BJ (cell line): ENCODE measurements around the gene FSTL4. TPM values are rescaled to one million over a fixed set of nuclear protein-coding genes. Genes with fewer than 3 reads are reported as not detected.

Experiments used
- CTCF ChIA-PET: fragments of 350-600 bp; formaldehyde crosslinking; extraction: SDS; loops from one replicate; lab custom pipeline; 2021; ENCODE audit warnings: antibody characterized with exemption, inconsistent platforms; lab: Yijun Ruan, JAX
- POLR2A ChIA-PET: fragments of 300-600 bp; sonication (Branson Sonifier 250); formaldehyde crosslinking; extraction: SDS; loops from one replicate; lab custom pipeline; 2021; ENCODE audit warnings: antibody characterized with exemption; lab: Charles Lee
- DNase-seq: peaks from one replicate; pipeline ENCODE4 v3.0.0-alpha.2; 2011; ENCODE audit warnings: low read depth
- H3K27me3 ChIP-seq: 2 replicates; pipeline ENCODE4 v1.6.0; 2011; ENCODE audit warnings: low read length; ENCODE audit not compliant: control insufficient read depth, insufficient read depth
- H3K36me3 ChIP-seq: 2 replicates; pipeline ENCODE4 v1.5.1; 2011; ENCODE audit warnings: low read length; ENCODE audit not compliant: control insufficient read depth, insufficient read depth
- H3K4me3 ChIP-seq: 2 replicates; pipeline ENCODE4 v1.5.1; 2011; ENCODE audit warnings: low read depth, mild to moderate bottlenecking, control low read depth, low read length
- polyA plus RNA-seq: library from polyadenylated mRNA; depleted of rRNA; stranded (reverse); fragments of >200 nt; gene quantifications from 2 replicates; pipeline ENCODE4 v1.2.3, GENCODE V29; 2011
- TF ChIP-seq, protein P1 (sequence below): IDR thresholded peaks from 2 replicates; pipeline ENCODE4 v1.5.1; 2011; ENCODE audit warnings: low read depth, mild to moderate bottlenecking, control low read depth, inconsistent platforms, low read length, moderate library complexity; ENCODE audit not compliant: insufficient read depth

The FSTL4 gene
- polyA plus RNA-seq, 1 experiment = not detected

DNA sequence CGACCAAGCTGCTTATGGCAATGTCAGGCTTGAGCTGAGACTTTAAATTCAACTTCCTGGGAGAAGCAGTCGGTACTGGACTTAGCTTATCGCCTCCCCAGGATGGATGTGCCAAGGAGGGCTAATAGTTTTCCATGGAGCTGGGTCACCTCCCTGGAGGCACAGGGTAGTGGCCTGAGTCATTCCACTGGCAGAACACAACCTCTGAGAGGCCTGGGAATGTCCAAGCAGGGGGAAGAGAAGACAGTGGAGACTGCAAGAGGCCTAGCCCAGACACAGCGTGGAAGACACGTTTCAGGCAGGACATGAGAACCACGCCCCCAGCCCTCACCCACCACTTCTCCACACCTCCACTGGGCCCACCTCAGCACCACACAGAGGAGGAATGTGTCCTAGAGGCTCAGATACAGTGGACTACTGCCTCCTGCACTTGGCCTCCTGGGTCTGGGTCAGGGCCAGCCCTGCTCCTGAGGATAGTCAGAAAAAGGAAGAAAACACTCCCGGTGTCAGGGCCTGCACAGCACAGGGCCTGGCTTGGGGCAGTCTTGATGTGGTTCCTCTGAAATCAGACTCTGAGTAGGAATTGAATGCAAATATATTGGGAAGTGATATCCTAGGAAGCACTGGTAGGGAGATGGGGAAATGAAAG is 171.8 kb downstream of the FSTL4 start:
- Histone ChIP-seq H3K4me3 (no peak overlapping the region), H3K36me3 (no peaks in the 10 kb centered on the region), H3K27me3 (no peaks in the 10 kb centered on the region; the same call in 1 of the 2 replicates)
- no peak for DNase-seq
- ChIA-PET CTCF (interaction anchor here (1.6 to 1.9 kb wide), 2 partner anchors 15 to 17 kb away, joined by 3 to 7 read pairs; no protein-coding TSS in a partner anchor), POLR2A (no interaction called here)
- TF ChIP-seq, protein P1, sequence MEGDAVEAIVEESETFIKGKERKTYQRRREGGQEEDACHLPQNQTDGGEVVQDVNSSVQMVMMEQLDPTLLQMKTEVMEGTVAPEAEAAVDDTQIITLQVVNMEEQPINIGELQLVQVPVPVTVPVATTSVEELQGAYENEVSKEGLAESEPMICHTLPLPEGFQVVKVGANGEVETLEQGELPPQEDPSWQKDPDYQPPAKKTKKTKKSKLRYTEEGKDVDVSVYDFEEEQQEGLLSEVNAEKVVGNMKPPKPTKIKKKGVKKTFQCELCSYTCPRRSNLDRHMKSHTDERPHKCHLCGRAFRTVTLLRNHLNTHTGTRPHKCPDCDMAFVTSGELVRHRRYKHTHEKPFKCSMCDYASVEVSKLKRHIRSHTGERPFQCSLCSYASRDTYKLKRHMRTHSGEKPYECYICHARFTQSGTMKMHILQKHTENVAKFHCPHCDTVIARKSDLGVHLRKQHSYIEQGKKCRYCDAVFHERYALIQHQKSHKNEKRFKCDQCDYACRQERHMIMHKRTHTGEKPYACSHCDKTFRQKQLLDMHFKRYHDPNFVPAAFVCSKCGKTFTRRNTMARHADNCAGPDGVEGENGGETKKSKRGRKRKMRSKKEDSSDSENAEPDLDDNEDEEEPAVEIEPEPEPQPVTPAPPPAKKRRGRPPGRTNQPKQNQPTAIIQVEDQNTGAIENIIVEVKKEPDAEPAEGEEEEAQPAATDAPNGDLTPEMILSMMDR = no peak

DNA sequence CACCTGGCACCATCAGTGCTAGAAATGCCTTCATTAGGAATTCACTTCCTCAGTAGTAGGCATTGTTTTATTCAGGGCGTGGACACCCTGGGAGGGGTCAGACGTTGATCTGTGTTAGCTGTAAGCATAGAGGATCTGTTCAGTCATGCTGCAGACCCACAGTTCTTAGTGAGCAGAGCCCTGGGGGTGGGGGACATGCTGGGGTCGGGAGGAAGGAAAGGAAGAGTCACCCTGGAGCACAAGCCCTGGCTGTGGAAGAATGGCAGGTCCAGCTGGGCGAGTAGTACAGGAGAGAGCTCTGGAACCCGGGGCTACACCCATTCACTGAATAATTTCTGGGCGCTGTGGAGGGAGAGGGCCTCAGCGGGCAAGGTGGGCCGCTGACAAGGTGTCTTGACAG is 172.5 kb downstream of the FSTL4 start:
- CTCF ChIA-PET = interaction anchor here (1.4 to 1.9 kb wide), 2 partner anchors 14 to 16 kb away, joined by 5 to 7 read pairs; no protein-coding TSS in a partner anchor
- no peak overlapping the region for H3K4me3 ChIP-seq
- H3K36me3 ChIP-seq = no peaks in the 10 kb centered on the region
- TF ChIP-seq, protein P1 = no peak
- H3K27me3 ChIP-seq = no peaks in the 10 kb centered on the region; the same call in 1 of the 2 replicates
- POLR2A ChIA-PET = no interaction called here
- DNase-seq = no peak

DNA sequence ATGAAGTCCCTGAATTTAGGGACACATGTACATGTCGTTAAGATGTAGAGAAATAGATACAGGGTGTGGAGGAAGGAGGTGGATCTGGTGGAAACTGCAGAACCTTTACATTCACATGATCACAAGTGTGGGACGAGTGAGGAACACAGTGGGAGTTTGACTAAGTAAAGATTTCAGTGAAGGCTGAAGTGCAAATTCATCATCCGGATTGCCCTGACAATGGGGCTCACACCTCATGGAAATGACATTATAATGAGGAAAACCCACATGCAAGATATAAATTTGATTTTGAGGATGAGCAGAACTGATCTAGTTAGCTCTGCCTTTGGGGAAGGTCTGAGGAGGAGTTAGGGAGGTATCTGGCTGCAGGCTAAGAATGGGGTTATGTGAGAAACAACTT is 173.9 kb downstream of the FSTL4 start:
- ChIA-PET POLR2A (no interaction called here), CTCF (interaction anchor here (1.9 kb wide), 1 partner anchor 13 kb away, joined by 7 read pairs; no protein-coding TSS in a partner anchor)
- no peak overlapping the region for H3K4me3 ChIP-seq
- DNase-seq = no peak
- H3K36me3 ChIP-seq = no peaks in the 10 kb centered on the region
- TF ChIP-seq, protein P1 = no peak
- no peaks in the 10 kb centered on the region; the same call in 1 of the 2 replicates for H3K27me3 ChIP-seq

DNA sequence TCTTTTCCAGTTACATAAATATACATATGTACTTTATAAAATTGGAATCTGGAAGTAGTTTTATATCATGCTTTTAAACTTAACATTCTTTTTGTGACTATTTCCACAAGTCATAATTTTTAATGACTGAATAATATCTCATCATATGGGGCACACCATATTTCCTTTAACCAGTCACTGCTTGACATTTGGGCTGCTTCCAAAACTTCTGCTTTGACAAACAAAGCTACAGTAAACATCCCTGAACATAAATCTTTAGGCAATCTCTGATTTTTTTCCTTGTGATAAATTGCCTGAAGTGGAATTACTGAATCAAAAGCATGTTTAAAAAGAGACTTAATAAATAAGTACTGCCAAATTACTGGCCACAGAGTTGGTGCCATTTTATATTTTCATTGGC is 178.0 kb downstream of the FSTL4 start:
- no peaks in the 10 kb centered on the region; the same call in 1 of the 2 replicates for H3K27me3 ChIP-seq
- ChIA-PET CTCF (interaction anchor here (4.6 kb wide), 1 partner anchor 10 kb away, joined by 23 read pairs; no protein-coding TSS in a partner anchor), POLR2A (no interaction called here)
- no peak for DNase-seq
- TF ChIP-seq, protein P1 = no peak
- no peak overlapping the region for H3K4me3 ChIP-seq
- no peaks in the 10 kb centered on the region for H3K36me3 ChIP-seq

DNA sequence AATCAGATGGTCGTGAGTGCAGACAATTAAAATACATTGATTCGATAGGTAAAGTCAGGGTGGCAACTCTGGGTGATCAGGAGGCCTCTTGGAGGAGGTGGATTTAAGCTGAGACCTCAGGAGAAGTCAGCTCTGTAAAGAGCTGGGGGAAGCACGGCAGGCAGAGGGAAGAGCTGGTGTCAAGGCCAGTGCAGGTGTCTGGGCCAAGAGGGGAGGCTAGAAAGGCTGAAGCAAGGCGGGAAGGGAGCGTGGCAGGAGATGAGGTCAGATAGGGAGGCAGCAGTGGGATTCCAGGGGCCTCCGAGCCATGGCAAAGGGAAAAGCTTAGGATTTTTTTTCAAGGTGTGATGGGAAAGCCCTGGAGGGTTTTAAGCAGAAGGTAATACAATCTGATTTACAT is 178.7 kb downstream of the FSTL4 start:
- Histone ChIP-seq H3K4me3 (no peak overlapping the region), H3K27me3 (no peaks in the 10 kb centered on the region; the same call in 1 of the 2 replicates), H3K36me3 (no peaks in the 10 kb centered on the region)
- no peak for DNase-seq
- TF ChIP-seq, protein P1 = no peak
- CTCF ChIA-PET = interaction anchor here (1.0 to 4.6 kb wide), 2 partner anchors 8 to 10 kb away, joined by 3 to 23 read pairs; no protein-coding TSS in a partner anchor
- POLR2A ChIA-PET = no interaction called here
